NT2/D1 (cell line): ENCODE data around the gene IPMK.

ENCODE experiments used
- DNase-seq: peaks from one replicate; pipeline ENCODE4 v3.0.0-alpha.2; 2011; ENCODE audit warnings: low read depth, low spot score
- H3K27me3 ChIP-seq: 2 replicates; pipeline ENCODE4 v1.6.0; 2011; ENCODE audit warnings: mild to moderate bottlenecking; ENCODE audit not compliant: insufficient read length, insufficient read depth
- H3K36me3 ChIP-seq: 2 replicates; pipeline ENCODE4 v1.6.1; 2011; ENCODE audit warnings: mild to moderate bottlenecking, low read length, mixed read lengths; ENCODE audit not compliant: insufficient read depth, insufficient read length
- H3K4me1 ChIP-seq: 2 replicates; pipeline ENCODE4 v1.5.1; 2011; ENCODE audit not compliant: insufficient read depth, insufficient read length
- H3K4me3 ChIP-seq: 2 replicates; pipeline ENCODE4 v1.5.1; 2011; ENCODE audit warnings: low read depth; ENCODE audit not compliant: insufficient read length
- H3K9ac ChIP-seq: 2 replicates; pipeline ENCODE4 v1.6.0; 2011; ENCODE audit warnings: low read depth; ENCODE audit not compliant: insufficient read length
- H3K9me3 ChIP-seq: 2 replicates; pipeline ENCODE4 v1.5.1; 2011; ENCODE audit warnings: mild to moderate bottlenecking, low read length; ENCODE audit not compliant: insufficient read depth
- SUZ12 ChIP-seq: IDR thresholded peaks from 2 replicates; pipeline ENCODE4 v1.6.1; 2011; ENCODE audit not compliant: insufficient read length, insufficient read depth; ENCODE audit errors: extremely low read depth
- YY1 ChIP-seq: IDR thresholded peaks from 2 replicates; pipeline ENCODE4 v1.6.1; 2011; ENCODE audit not compliant: insufficient read length, insufficient read depth
- ZNF274 ChIP-seq: IDR thresholded peaks from 2 replicates; pipeline ENCODE4 v1.6.1; 2011; ENCODE audit warnings: mild to moderate bottlenecking, low read depth, low read length

Gene IPMK

GRCh38 chr10:58184120-58184670 lies 83.5 kb downstream of the IPMK start:
- Histone ChIP-seq H3K9ac (no peak overlapping the region), H3K4me3 (no peak overlapping the region), H3K9me3 (no peaks in the 10 kb centered on the region), H3K4me1 (no peaks in the 10 kb centered on the region), H3K27me3 (no peaks in the 10 kb centered on the region), H3K36me3 (no peaks in the 10 kb centered on the region)
- TF ChIP-seq SUZ12 (no peak), YY1 (no peak), ZNF274 (no peak)
- DNase-seq, result no peak

DNA sequence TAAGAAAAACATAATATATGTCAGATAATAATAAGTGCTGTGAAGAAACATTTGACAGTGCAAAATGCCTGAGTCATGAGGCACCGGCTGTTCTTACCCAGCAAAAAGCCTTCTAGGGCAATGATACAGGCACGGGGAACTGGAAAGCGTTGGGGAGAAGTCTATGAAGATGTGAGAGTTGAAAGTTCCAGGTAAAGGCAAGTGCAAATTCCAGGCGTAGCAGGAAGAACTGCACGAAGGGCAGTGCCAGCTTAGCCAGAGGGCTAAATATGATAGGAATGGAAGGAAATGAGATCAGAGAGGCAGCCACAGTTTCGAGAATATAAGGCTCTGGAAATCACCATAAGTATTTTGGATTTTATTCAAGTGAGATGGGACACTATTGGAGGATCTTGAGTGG lies 87.0 kb downstream of the IPMK start:
- no peak overlapping the region for H3K9ac ChIP-seq
- DNase-seq, result no peak
- no peaks in the 10 kb centered on the region for H3K9me3 ChIP-seq
- H3K4me3 ChIP-seq, result no peak overlapping the region
- H3K36me3 ChIP-seq, result no peaks in the 10 kb centered on the region
- no peak for TF ChIP-seq YY1
- TF ChIP-seq ZNF274, result no peak
- TF ChIP-seq SUZ12, result no peak
- H3K27me3 ChIP-seq, result no peaks in the 10 kb centered on the region
- H3K4me1 ChIP-seq, result no peaks in the 10 kb centered on the region

- no peaks in the 10 kb centered on the region for H3K36me3 ChIP-seq
- TF ChIP-seq YY1 (no peak), ZNF274 (no peak), SUZ12 (no peak)
- H3K9ac ChIP-seq, result no peak overlapping the region
Observed at GRCh38 chr10:58179238-58179637, 88.5 kb downstream of the IPMK start.

DNA sequence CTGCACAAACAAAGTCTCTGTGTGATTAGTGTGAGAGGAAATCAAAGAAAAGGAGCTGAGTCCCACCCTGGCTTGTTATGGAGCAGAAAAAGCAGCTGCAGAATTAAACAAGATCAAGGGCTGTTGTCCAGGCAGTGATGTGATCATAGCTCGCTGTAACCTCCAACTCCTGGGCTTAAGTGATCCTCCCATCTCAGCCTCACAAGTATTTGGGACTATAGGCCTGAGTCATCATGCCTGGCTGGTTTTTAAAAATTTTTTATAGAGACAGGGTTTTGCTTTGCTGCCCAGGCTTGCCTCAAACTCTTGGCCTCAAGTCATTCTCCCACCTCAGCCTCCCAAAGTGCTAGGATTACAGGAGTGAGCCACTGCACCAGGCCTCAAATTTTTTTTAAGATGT lies 88.9 kb downstream of the IPMK start:
- DNase-seq, result no peak
- no peaks in the 10 kb centered on the region for H3K4me1 ChIP-seq
- H3K9ac ChIP-seq, result no peak overlapping the region
- H3K9me3 ChIP-seq, result no peaks in the 10 kb centered on the region
- H3K36me3 ChIP-seq, result no peaks in the 10 kb centered on the region
- H3K27me3 ChIP-seq, result no peaks in the 10 kb centered on the region
- TF ChIP-seq YY1 (no peak), ZNF274 (no peak), SUZ12 (no peak)
- H3K4me3 ChIP-seq, result no peak overlapping the region

More at GRCh38 chr10:58179238-58179637, 88.5 kb downstream of the IPMK start:
- Histone ChIP-seq H3K27me3 (no peaks in the 10 kb centered on the region), H3K9me3 (no peaks in the 10 kb centered on the region), H3K4me1 (no peaks in the 10 kb centered on the region), H3K4me3 (no peak overlapping the region)
- no peak for DNase-seq

- DNase-seq, result no peak
- Histone ChIP-seq H3K9ac (no peak overlapping the region), H3K27me3 (no peaks in the 10 kb centered on the region), H3K4me3 (no peak overlapping the region), H3K36me3 (no peaks in the 10 kb centered on the region), H3K4me1 (no peaks in the 10 kb centered on the region), H3K9me3 (no peaks in the 10 kb centered on the region)
- TF ChIP-seq SUZ12, result no peak
- no peak for TF ChIP-seq YY1
- no peak for TF ChIP-seq ZNF274
Observed at GRCh38 chr10:58177362-58177947, 90.2 kb downstream of the IPMK start.

GRCh38 chr10:58175990-58176900 lies 91.4 kb downstream of the IPMK start:
- no peak for DNase-seq
- no peak overlapping the region for H3K4me3 ChIP-seq
- no peaks in the 10 kb centered on the region for H3K36me3 ChIP-seq
- H3K9me3 ChIP-seq, result no peaks in the 10 kb centered on the region
- H3K4me1 ChIP-seq, result no peaks in the 10 kb centered on the region
- TF ChIP-seq ZNF274, result no peak
- TF ChIP-seq SUZ12, result no peak
- no peak for TF ChIP-seq YY1
- H3K27me3 ChIP-seq, result no peaks in the 10 kb centered on the region
- no peak overlapping the region for H3K9ac ChIP-seq

- Histone ChIP-seq H3K9me3 (no peaks in the 10 kb centered on the region), H3K4me1 (no peaks in the 10 kb centered on the region), H3K36me3 (no peaks in the 10 kb centered on the region), H3K9ac (no peak overlapping the region), H3K4me3 (no peak overlapping the region), H3K27me3 (no peaks in the 10 kb centered on the region)
- no peak for TF ChIP-seq ZNF274
- no peak for TF ChIP-seq SUZ12
- no peak for TF ChIP-seq YY1
- no peak for DNase-seq
Observed at GRCh38 chr10:58174831-58175230, 92.9 kb downstream of the IPMK start.
